OCI-LY7 (cell line): Measurements from ENCODE around the gene SLC27A6. TPM values are rescaled to one million over a fixed set of nuclear protein-coding genes. Genes with fewer than 3 reads are reported as not detected.

Source experiments
- BruUV-seq: library from RNA; stranded (reverse); fragments of 400-500 nt; replicated peaks from 2 replicates; lab custom pipeline; 2021; lab: Mats Ljungman, UMichigan
- CTCF ChIA-PET: fragments of 300-600 bp; sonication (Branson Sonifier 250); formaldehyde crosslinking; loops from one replicate; lab custom pipeline; 2022; ENCODE audit warnings: antibody characterized with exemption; ENCODE audit not compliant: unreplicated experiment; lab: Charles Lee
- POLR2A ChIA-PET: fragments of 300-600 bp; sonication (Branson Sonifier 250); formaldehyde crosslinking; loops from one replicate; lab custom pipeline; 2022; ENCODE audit warnings: antibody characterized with exemption; lab: Charles Lee
- DNase-seq: peaks from one replicate; pipeline ENCODE4 v3.0.0-alpha.2; 2015; ENCODE audit warnings: low spot score
- H2AFZ ChIP-seq: fragments of 200-600 bp; sonication (generic), shearing (Covaris generic); 2 replicates; pipeline ENCODE4 v1.6.1; 2014; ENCODE audit warnings: mild to moderate bottlenecking, antibody characterized with exemption, low read length, moderate library complexity
- H3K27ac ChIP-seq: fragments of 200-600 bp; sonication (generic); 2 replicates; pipeline ENCODE4 v1.5.1; 2014; ENCODE audit warnings: mixed run types, low read depth, mild to moderate bottlenecking, moderate library complexity, low read length, inconsistent platforms; ENCODE audit not compliant: poor library complexity, severe bottlenecking
- H3K36me3 ChIP-seq: fragments of 200-600 bp; sonication (generic); 2 replicates; pipeline ENCODE4 v1.6.1; 2014; ENCODE audit warnings: mild to moderate bottlenecking, antibody characterized with exemption, low read length, moderate library complexity, mixed read lengths; ENCODE audit not compliant: insufficient read depth
- H3K4me1 ChIP-seq: fragments of 200-600 bp; sonication (generic); 2 replicates; pipeline ENCODE4 v1.5.1; 2014; ENCODE audit warnings: mild to moderate bottlenecking, low read length; ENCODE audit not compliant: insufficient read depth, poor library complexity, severe bottlenecking
- H3K4me2 ChIP-seq: fragments of 200-600 bp; sonication (generic); 2 replicates; pipeline ENCODE4 v1.6.1; 2014; ENCODE audit warnings: mild to moderate bottlenecking, low read length
- H3K4me3 ChIP-seq: fragments of 200-600 bp; sonication (generic); 2 replicates; pipeline ENCODE4 v1.5.1; 2014; ENCODE audit warnings: mild to moderate bottlenecking, low read depth, low read length; ENCODE audit not compliant: poor library complexity, severe bottlenecking
- H3K79me2 ChIP-seq: fragments of 200-600 bp; sonication (generic); 2 replicates; pipeline ENCODE4 v1.6.1; 2016; ENCODE audit warnings: low read depth, mild to moderate bottlenecking, low read length, moderate library complexity, mixed read lengths; ENCODE audit not compliant: insufficient read depth
- H3K9me2 ChIP-seq: fragments of 200-600 bp; sonication (generic); 2 replicates; pipeline ENCODE4 v1.6.1; 2016; ENCODE audit warnings: mild to moderate bottlenecking, low read length, mixed read lengths; ENCODE audit not compliant: insufficient read depth
- H3K9me3 ChIP-seq: fragments of 200-600 bp; sonication (generic); 2 replicates; pipeline ENCODE4 v1.6.1; 2014; ENCODE audit warnings: mild to moderate bottlenecking, mixed run types, low read length, mixed read lengths
- H4K20me1 ChIP-seq: fragments of 200-600 bp; sonication (generic); 2 replicates; pipeline ENCODE4 v1.6.1; 2014; ENCODE audit warnings: mild to moderate bottlenecking, antibody characterized with exemption, low read length, moderate library complexity, mixed read lengths; ENCODE audit not compliant: insufficient read depth
- EZH2phosphoT487 ChIP-seq: fragments of 200-600 bp; sonication (generic); IDR thresholded peaks from 2 replicates; pipeline ENCODE4 v1.6.1; 2018; ENCODE audit warnings: low read depth, borderline replicate concordance, mild to moderate bottlenecking, mixed run types, antibody characterized with exemption, low read length, moderate library complexity, mixed read lengths
- intact Hi-C: fragments of 100-400 bp; cut with micrococcal nuclease; formaldehyde crosslinking; loops from one replicate; pipeline ENCODE4 v1.10.0; 2022; ENCODE audit not compliant: unreplicated experiment
- total RNA-seq, 2 experiments: library from RNA; depleted of rRNA in 1 of 2; stranded (reverse); fragments of >200 nt in 1 of 2; shearing (Covaris generic) in 1 of 2; gene quantifications; 2 replicates each; pipeline ENCODE4 v1.2.3, GENCODE V29; 2014 to 2022
- TF ChIP-seq, protein P1 (sequence below): fragments of 200-600 bp; sonication (generic); conservative IDR thresholded peaks from 2 replicates; pipeline ENCODE4 v1.5.1; 2014; ENCODE audit warnings: mild to moderate bottlenecking, antibody characterized with exemption, low read length, moderate library complexity, mixed read lengths

The SLC27A6 gene
- total RNA-seq, 2 experiments from 2014 or later = not detected

DNA sequence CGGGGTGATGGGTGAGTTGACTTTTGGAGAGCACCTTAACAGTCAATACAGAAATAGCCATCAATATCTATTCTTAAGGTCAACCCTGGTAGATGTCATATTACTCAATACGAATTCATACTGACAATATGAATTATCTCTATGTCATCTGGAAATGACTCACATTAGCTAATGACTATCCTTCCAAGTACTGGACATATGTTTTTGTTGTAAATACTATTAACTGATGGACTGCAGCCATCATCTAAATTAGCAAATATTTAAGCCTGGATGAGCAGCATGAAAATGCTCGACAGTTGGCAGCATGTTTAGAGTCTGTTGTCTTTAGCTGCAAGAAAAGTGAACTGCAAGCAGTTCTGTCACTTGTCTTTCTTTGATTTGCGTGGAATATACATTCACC is 109.6 kb downstream of the SLC27A6 start:
- Histone ChIP-seq H3K27ac (no peak overlapping the region), H3K9me3 (no peaks in the 10 kb centered on the region), H3K79me2 (no peaks in the 10 kb centered on the region), H3K4me2 (no peak overlapping the region), H4K20me1 (no peaks in the 10 kb centered on the region), H3K4me3 (no peak overlapping the region), H3K9me2 (no peaks in the 10 kb centered on the region), H3K36me3 (no peaks in the 10 kb centered on the region), H3K4me1 (no peaks in the 10 kb centered on the region), H2AFZ (no peak overlapping the region)
- POLR2A ChIA-PET = no interaction called here
- DNase-seq = no peak
- TF ChIP-seq EZH2phosphoT487 = no peak
- CTCF ChIA-PET = no interaction called here
- intact Hi-C loops = no loop called here
- BruUV-seq = no TSS peak

DNA sequence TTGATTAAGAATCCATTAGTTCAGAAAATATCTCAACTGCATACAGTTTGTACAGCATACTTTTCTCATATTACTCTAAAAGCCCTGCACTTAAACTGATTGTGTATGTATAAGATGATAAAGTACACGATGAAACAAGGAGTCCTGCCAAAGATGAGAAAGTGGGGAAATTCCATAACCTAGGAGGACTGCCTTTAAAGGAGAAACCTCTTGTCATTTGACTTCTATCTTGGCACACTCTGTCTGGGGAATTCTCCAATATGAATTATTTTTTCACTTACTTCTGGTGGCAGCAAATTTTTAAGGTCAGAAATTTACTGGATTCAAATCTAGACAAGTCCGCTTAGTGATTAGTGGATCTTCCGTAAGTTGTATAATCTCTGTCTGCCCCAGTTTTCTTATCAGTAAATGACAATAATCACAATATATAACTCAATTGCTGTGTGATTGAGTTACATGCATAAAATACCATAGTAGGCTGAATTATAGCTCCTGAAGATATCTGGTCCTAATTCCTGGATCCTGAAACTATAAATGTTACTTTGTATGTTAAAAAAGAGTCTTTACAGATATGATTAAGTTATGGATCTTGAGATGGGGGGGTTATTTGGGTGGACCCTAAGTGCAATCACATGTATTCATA is 112.3 kb downstream of the SLC27A6 start:
- TF ChIP-seq EZH2phosphoT487 = no peak
- TF ChIP-seq, protein P1, sequence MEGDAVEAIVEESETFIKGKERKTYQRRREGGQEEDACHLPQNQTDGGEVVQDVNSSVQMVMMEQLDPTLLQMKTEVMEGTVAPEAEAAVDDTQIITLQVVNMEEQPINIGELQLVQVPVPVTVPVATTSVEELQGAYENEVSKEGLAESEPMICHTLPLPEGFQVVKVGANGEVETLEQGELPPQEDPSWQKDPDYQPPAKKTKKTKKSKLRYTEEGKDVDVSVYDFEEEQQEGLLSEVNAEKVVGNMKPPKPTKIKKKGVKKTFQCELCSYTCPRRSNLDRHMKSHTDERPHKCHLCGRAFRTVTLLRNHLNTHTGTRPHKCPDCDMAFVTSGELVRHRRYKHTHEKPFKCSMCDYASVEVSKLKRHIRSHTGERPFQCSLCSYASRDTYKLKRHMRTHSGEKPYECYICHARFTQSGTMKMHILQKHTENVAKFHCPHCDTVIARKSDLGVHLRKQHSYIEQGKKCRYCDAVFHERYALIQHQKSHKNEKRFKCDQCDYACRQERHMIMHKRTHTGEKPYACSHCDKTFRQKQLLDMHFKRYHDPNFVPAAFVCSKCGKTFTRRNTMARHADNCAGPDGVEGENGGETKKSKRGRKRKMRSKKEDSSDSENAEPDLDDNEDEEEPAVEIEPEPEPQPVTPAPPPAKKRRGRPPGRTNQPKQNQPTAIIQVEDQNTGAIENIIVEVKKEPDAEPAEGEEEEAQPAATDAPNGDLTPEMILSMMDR = no peak
- intact Hi-C loops = no loop called here
- H3K4me3 ChIP-seq = no peak overlapping the region
- no peaks in the 10 kb centered on the region for H3K9me3 ChIP-seq
- no peaks in the 10 kb centered on the region for H3K79me2 ChIP-seq
- H3K4me1 ChIP-seq = no peaks in the 10 kb centered on the region
- no peak overlapping the region for H2AFZ ChIP-seq
- no peak overlapping the region for H3K27ac ChIP-seq
- POLR2A ChIA-PET = no interaction called here
- H3K9me2 ChIP-seq = no peaks in the 10 kb centered on the region
- no peak overlapping the region for H3K4me2 ChIP-seq
- H3K36me3 ChIP-seq = no peaks in the 10 kb centered on the region
- BruUV-seq = no TSS peak
- no peaks in the 10 kb centered on the region for H4K20me1 ChIP-seq
- CTCF ChIA-PET = no interaction called here
- no peak for DNase-seq

DNA sequence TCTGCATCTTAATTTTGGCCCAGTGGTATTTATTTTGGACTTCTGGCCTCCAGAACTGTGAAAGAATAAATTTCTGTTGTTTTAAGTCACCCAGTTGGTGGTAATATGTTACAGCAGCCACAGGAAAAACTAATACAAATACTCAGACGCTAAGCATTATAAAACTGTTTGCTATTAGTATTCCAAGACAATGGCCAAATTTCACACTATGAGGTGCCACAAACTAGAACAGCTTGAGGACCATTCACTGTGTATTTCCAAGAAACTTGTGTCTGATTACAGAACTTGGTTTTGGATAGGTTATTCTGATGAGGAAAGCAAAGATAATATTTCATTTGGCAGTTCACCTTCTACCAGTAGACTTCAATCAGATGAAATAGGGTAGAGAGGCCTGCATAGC is 113.0 kb downstream of the SLC27A6 start:
- H3K9me2 ChIP-seq = no peaks in the 10 kb centered on the region
- H3K4me2 ChIP-seq = no peak overlapping the region
- H3K4me3 ChIP-seq = no peak overlapping the region
- H4K20me1 ChIP-seq = no peaks in the 10 kb centered on the region
- H3K79me2 ChIP-seq = no peaks in the 10 kb centered on the region
- no TSS peak for BruUV-seq
- DNase-seq = no peak
- no peak overlapping the region for H3K27ac ChIP-seq
- H3K4me1 ChIP-seq = no peaks in the 10 kb centered on the region
- H3K9me3 ChIP-seq = no peaks in the 10 kb centered on the region
- CTCF ChIA-PET = no interaction called here
- TF ChIP-seq EZH2phosphoT487 = no peak
- TF ChIP-seq, protein P1 = no peak
- H2AFZ ChIP-seq = no peak overlapping the region
- POLR2A ChIA-PET = no interaction called here
- H3K36me3 ChIP-seq = no peaks in the 10 kb centered on the region
- intact Hi-C loops = no loop called here
